ENCODE measurements around the gene LDHB. TPM values are rescaled to one million over a fixed set of nuclear protein-coding genes. Genes with fewer than 3 reads are reported as not detected.

The LDHB gene
- total RNA-seq, 1 experiment from 2014 or later, result 1,752 TPM

DNA sequence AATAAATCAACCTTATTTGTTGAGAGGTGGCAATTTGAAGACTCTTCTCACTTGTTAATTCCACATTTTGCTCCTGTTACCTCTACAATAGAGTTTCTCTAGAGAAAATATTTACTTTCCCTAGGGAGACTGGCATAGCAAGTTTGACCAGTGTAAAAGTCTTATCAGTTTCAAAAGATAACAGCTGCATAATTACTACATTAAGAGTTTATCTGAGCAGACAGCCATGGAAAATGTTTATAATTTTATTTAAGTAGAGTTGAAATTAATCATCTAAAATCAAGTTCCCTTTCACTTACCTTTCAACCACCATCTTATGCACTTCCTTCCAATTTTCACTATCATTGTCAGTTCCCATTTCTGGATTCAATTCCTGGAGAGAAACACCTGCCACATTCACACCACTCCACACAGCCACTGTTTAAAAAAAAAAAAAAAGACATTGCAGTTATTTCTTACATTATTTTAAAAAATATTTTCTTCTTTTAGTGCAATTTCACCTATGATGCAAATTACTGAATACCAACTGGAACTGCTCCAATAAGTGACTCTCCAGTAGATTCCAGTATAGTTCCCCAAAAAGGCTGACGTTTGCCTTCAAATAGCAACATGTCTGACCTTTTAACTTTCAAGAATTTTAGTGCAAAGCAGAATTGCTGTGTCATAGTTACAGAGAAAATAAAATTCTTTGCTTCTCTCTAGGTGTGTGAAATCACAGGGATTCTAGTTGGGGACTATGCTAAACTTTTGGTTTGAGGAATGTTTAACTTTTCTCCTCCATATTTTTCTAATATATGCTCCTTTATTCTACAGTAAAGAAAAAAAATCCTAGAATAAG lies 19.4 kb downstream of the LDHB start:
- Histone ChIP-seq H3K4me3 (ENCODE audit: low read depth, low read length) (no peak overlapping the region), H3K27me3 (replicated peaks; ENCODE audit: control insufficient read depth, insufficient read depth, low read length) (no peaks in the 10 kb centered on the region), H3K9me3 (no peaks in the 10 kb centered on the region), H3K4me1 (peaks cover 57% of the 10 kb centered on the region), H3K36me3 (ENCODE audit: control insufficient read depth, insufficient read depth, low read length) (0 out of 2 replicates have a peak, but pooled peaks cover 5% of the 10 kb centered on the region)
- peak overlapping the region; percentile 49 for H3K4me3 Mint-ChIP-seq (ENCODE audit: unreplicated experiment)
- TF ChIP-seq, protein P1, sequence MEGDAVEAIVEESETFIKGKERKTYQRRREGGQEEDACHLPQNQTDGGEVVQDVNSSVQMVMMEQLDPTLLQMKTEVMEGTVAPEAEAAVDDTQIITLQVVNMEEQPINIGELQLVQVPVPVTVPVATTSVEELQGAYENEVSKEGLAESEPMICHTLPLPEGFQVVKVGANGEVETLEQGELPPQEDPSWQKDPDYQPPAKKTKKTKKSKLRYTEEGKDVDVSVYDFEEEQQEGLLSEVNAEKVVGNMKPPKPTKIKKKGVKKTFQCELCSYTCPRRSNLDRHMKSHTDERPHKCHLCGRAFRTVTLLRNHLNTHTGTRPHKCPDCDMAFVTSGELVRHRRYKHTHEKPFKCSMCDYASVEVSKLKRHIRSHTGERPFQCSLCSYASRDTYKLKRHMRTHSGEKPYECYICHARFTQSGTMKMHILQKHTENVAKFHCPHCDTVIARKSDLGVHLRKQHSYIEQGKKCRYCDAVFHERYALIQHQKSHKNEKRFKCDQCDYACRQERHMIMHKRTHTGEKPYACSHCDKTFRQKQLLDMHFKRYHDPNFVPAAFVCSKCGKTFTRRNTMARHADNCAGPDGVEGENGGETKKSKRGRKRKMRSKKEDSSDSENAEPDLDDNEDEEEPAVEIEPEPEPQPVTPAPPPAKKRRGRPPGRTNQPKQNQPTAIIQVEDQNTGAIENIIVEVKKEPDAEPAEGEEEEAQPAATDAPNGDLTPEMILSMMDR (IDR thresholded peaks at IDR 0.05; ENCODE audit: insufficient read depth in 1 of 2, low read depth in 1 of 2, low read length in 1 of 2, severe bottlenecking in 1 of 2, unreplicated experiment in 1 of 2), result no peak
- no TSS peak for BruUV-seq (replicated peaks)
- no peaks in the 10 kb centered on the region for H3K9me3 Mint-ChIP-seq (ENCODE audit: unreplicated experiment)
- ChIA-PET POLR2A (no interaction called here), CTCF (interaction anchor here (0.6 kb wide), 1 partner anchor 114 kb away, joined by 3 read pairs; no protein-coding TSS in a partner anchor)
- no peaks in the 10 kb centered on the region for H3K27me3 Mint-ChIP-seq (ENCODE audit: insufficient read depth, unreplicated experiment)
- H3K36me3 Mint-ChIP-seq (ENCODE audit: insufficient read depth, unreplicated experiment), result peaks cover 91% of the 10 kb centered on the region
- H3K27ac Mint-ChIP-seq (ENCODE audit: unreplicated experiment), result peak overlapping the region; percentile 54
- H3K4me1 Mint-ChIP-seq (ENCODE audit: low read depth, unreplicated experiment), result peaks cover 41% of the 10 kb centered on the region
- intact Hi-C loops (cut with micrococcal nuclease; ENCODE audit: unreplicated experiment), result loop anchor here (2.0 kb wide), 1 partner anchor 43 kb away; no protein-coding TSS in a partner anchor
- peak in 1 of 2 experiments; percentile 67 for DNase-seq

DNA sequence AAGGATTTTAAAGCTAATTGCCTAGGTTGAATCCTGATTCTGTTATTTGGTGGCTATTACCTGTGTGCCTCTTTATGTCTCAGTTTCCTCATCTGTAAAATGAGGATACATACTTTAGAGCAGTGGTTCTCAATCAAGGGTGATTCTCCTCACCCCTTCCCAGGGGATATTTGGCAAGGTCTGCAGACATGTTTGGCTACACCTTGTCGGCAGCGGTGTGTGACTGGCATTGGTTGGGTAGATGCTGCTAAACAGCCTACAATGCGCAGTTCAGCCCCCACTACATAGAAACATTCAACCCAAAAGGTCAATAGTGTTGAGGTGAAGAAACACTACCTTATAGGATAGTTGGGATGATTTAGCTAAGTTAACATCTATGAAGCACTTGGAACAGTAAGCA lies 23.4 kb downstream of the LDHB start:
- Histone ChIP-seq H3K9me3 (no peaks in the 10 kb centered on the region), H3K4me1 (peaks cover 24% of the 10 kb centered on the region), H3K27me3 (replicated peaks; ENCODE audit: control insufficient read depth, insufficient read depth, low read length) (no peaks in the 10 kb centered on the region), H3K36me3 (ENCODE audit: control insufficient read depth, insufficient read depth, low read length) (0 out of 2 replicates have a peak, but pooled peaks cover 1% of the 10 kb centered on the region), H3K4me3 (ENCODE audit: low read depth, low read length) (no peak overlapping the region)
- H3K36me3 Mint-ChIP-seq (ENCODE audit: insufficient read depth, unreplicated experiment), result peaks cover 55% of the 10 kb centered on the region
- no peak overlapping the region for H3K4me3 Mint-ChIP-seq (ENCODE audit: unreplicated experiment)
- H3K27me3 Mint-ChIP-seq (ENCODE audit: insufficient read depth, unreplicated experiment), result no peaks in the 10 kb centered on the region
- TF ChIP-seq, protein P1 (IDR thresholded peaks at IDR 0.05; ENCODE audit: insufficient read depth in 1 of 2, low read depth in 1 of 2, low read length in 1 of 2, severe bottlenecking in 1 of 2, unreplicated experiment in 1 of 2), result no peak
- H3K27ac Mint-ChIP-seq (ENCODE audit: unreplicated experiment), result no peak overlapping the region
- CTCF ChIA-PET, result no interaction called here
- intact Hi-C loops (cut with micrococcal nuclease; ENCODE audit: unreplicated experiment), result no loop called here
- BruUV-seq (replicated peaks), result no TSS peak
- H3K9me3 Mint-ChIP-seq (ENCODE audit: unreplicated experiment), result no peaks in the 10 kb centered on the region
- peaks cover 17% of the 10 kb centered on the region for H3K4me1 Mint-ChIP-seq (ENCODE audit: low read depth, unreplicated experiment)
- POLR2A ChIA-PET, result no interaction called here
- no peak for DNase-seq

DNA sequence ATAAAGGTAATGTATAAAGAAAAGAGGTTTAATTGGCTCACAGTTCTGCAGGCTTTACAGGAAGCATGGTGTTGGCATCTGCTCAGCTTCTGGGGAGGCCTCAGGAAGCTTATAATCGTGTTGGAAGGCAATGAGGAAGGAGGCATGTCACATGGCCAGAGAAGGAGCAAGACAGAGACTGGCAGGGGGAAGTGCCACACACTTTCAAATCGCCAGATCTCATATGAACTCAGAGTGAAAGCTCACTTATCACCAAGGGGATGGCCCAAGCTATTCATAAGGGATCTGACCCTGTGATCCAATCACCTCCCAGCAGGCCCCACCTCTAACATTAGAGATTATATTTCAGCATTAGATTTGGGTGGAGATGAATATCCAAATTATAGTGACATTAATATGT lies 26.3 kb downstream of the LDHB start:
- intact Hi-C loops (cut with micrococcal nuclease; ENCODE audit: unreplicated experiment), result no loop called here
- ChIA-PET CTCF (interaction anchor here (0.7 kb wide), 1 partner anchor 133 kb away, joined by 3 read pairs; no protein-coding TSS in a partner anchor), POLR2A (no interaction called here)
- H3K4me1 Mint-ChIP-seq (ENCODE audit: low read depth, unreplicated experiment), result no peaks in the 10 kb centered on the region
- H3K9me3 Mint-ChIP-seq (ENCODE audit: unreplicated experiment), result no peaks in the 10 kb centered on the region
- no TSS peak for BruUV-seq (replicated peaks)
- no peaks in the 10 kb centered on the region for H3K27me3 Mint-ChIP-seq (ENCODE audit: insufficient read depth, unreplicated experiment)
- H3K4me3 ChIP-seq (ENCODE audit: low read depth, low read length), result no peak overlapping the region
- H3K4me1 ChIP-seq, result no peaks in the 10 kb centered on the region
- peaks cover 26% of the 10 kb centered on the region for H3K36me3 Mint-ChIP-seq (ENCODE audit: insufficient read depth, unreplicated experiment)
- no peaks in the 10 kb centered on the region for H3K27me3 ChIP-seq (replicated peaks; ENCODE audit: control insufficient read depth, insufficient read depth, low read length)
- no peak overlapping the region for H3K4me3 Mint-ChIP-seq (ENCODE audit: unreplicated experiment)
- H3K9me3 ChIP-seq, result no peaks in the 10 kb centered on the region
- TF ChIP-seq, protein P1 (IDR thresholded peaks at IDR 0.05; ENCODE audit: insufficient read depth in 1 of 2, low read depth in 1 of 2, low read length in 1 of 2, severe bottlenecking in 1 of 2, unreplicated experiment in 1 of 2), result no peak
- H3K27ac Mint-ChIP-seq (ENCODE audit: unreplicated experiment), result no peak overlapping the region
- no peaks in the 10 kb centered on the region for H3K36me3 ChIP-seq (ENCODE audit: control insufficient read depth, insufficient read depth, low read length)
- no peak for DNase-seq

Data from Caco-2 (cell line).